CD4-positive, alpha-beta T cell treated with Interleukin-4 for 4 hours (primary cell): ENCODE results near the gene WDR86.

ENCODE experiments used
- DNase-seq: peaks from one replicate; pipeline ENCODE4 v3.0.0-alpha.2; 2020

WDR86 gene

GRCh38 chr7:151406051-151406875, 3.6 kb downstream of the WDR86 start:
- DNase-seq: no peak

GRCh38 chr7:151405588-151405987, 4.2 kb downstream of the WDR86 start:
- no peak for DNase-seq

GRCh38 chr7:151405056-151405455, 4.8 kb downstream of the WDR86 start:
- DNase-seq: no peak

GRCh38 chr7:151404216-151405011, 5.4 kb downstream of the WDR86 start:
- peak; percentile 23 for DNase-seq

GRCh38 chr7:151403764-151404163, 6.1 kb downstream of the WDR86 start:
- no peak for DNase-seq

GRCh38 chr7:151402029-151402835, 7.6 kb downstream of the WDR86 start:
- no peak for DNase-seq

GRCh38 chr7:151400626-151401315, 9.1 kb downstream of the WDR86 start:
- DNase-seq: no peak

- no peak for DNase-seq
Measured at GRCh38 chr7:151399906-151400305, 9.9 kb downstream of the WDR86 start.

GRCh38 chr7:151399305-151399601, 10.6 kb downstream of the WDR86 start:
- no peak for DNase-seq

- DNase-seq: no peak
Measured at GRCh38 chr7:151398446-151399304, 11.2 kb downstream of the WDR86 start.

- DNase-seq: no peak
Measured at GRCh38 chr7:151397026-151397425, 12.8 kb downstream of the WDR86 start.

GRCh38 chr7:151396328-151396970, 13.4 kb downstream of the WDR86 start:
- DNase-seq: no peak

GRCh38 chr7:151395036-151395367, 14.8 kb downstream of the WDR86 start:
- DNase-seq: no peak

GRCh38 chr7:151394076-151395035, 15.5 kb downstream of the WDR86 start:
- DNase-seq: no peak

GRCh38 chr7:151393031-151393977, 16.5 kb downstream of the WDR86 start:
- DNase-seq: no peak

- DNase-seq: no peak
Measured at GRCh38 chr7:151392426-151392825, 17.4 kb downstream of the WDR86 start.

GRCh38 chr7:151392002-151392401, 17.8 kb downstream of the WDR86 start:
- DNase-seq: no peak

GRCh38 chr7:151391358-151391730, 18.5 kb downstream of the WDR86 start:
- DNase-seq: no peak
